Measurements from ENCODE around the gene C2orf72.

C2orf72 gene

DNA sequence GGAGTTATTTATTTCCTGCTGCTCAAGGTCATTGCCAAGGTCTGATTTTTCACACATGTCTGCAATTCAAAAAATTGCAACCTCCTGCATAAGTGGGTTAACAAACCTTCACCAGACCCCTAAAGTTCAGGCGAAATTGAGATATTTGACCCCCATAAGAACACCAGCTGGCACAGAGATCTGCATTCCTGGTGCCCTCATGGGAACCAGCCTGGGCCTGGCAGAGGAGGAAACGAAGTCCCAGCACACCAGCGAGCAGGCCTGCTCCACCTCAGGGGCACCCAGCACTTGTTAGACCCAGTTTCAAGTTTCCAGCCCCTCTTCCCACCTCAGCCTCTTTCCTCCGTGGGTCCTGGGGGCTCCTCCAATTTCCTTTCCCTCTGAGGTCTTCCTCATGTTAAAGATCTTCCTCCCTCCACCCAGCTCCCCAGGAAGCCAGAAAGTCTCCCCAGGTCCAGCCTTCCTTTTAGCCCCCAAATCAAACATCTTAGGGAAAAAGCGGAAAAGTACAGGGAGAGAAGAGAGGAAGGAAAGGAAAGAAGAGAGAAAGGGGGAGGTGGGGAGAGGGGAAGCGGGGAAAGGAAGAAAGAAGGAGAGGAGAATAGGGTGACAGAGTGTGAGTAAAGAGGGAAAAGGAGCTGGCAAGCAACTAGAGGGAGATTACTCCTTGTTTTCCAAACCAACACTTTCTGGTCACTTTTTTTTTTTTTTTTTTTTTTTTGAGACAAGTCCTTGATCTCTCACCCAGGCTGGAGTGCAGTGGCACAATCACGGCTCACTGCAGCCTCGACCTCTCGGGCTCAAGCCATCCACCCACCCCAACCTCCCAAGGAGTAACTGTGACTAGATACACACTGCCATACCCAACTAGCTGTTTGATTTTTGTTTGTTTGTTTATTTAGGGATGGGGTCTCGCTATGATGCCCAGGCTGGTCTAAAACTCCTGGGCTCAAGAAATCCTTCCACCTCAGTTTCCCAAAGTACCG, 3.9 kb upstream of the C2orf72 start:
- no peak overlapping the region for H2BK120ac ChIP-seq (ENCODE audit: low read depth, low read length)
- WGBS, 2 donors (ENCODE audit: extremely low coverage in 2 of 2, insufficient read length in 2 of 2, insufficient replicate concordance in 1 of 2) = 100% methylated on average over 1 of the region's 11 CpGs; no CpG with 5 or more reads in 1 of the 2 donors
- H3K27me3 ChIP-seq (ENCODE audit: control insufficient read depth in 3 of 3, insufficient read depth in 3 of 3, low read depth in 1 of 3, low read length in 3 of 3) = peaks cover 9 to 59% (median 25%) of the 10 kb centered on the region in 3 experiments

DNA sequence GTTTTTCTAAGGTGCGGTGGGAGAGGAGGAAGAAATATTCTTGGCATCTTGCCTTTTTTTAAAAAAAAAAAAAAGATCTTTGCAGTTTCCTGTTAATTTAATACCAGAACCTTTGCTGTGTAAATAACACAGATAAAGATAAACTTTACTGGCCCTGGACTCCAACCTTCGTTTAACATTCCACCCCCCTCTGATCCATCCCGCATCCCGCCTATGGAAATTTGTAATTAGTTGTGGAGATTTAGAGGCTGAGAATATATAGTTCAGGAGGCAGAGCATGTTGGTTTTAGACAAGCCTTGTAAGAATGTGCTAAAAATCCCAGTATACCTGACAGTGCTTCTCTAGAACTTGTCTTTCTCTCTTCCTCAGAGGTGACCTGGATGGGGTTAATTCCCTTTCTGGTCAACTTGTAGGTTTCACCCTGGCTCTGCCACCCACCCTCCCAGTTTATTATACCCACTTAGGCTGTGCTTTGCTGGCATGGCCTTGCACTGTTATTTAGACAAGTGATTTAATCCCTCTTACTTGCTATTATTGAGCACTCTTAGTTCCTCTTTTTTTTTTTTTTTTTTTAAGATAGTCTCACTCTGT, 2.9 kb upstream of the C2orf72 start:
- peaks cover 12 to 68% (median 34%) of the 10 kb centered on the region in 3 experiments for H3K27me3 ChIP-seq (ENCODE audit: control insufficient read depth in 3 of 3, insufficient read depth in 3 of 3, low read depth in 1 of 3, low read length in 3 of 3)
- WGBS, 2 donors (ENCODE audit: extremely low coverage in 2 of 2, insufficient read length in 2 of 2, insufficient replicate concordance in 1 of 2) = no CpG with 5 or more reads among the region's 4 CpGs
- no peak overlapping the region for H3K27ac ChIP-seq (replicated peaks; ENCODE audit: low read length)

More for the DNA sequence above, 3.9 kb upstream of the C2orf72 start:
- no peaks in the 10 kb centered on the region for H3K36me3 ChIP-seq (replicated peaks in 1 of 2; ENCODE audit: control insufficient read depth in 2 of 2, insufficient read depth in 2 of 2, low read length in 2 of 2)
- H4K91ac ChIP-seq (ENCODE audit: low read depth, low read length, poor library complexity) = no peak overlapping the region
- no peak overlapping the region for H3K18ac ChIP-seq (ENCODE audit: low read length)
- H3K79me1 ChIP-seq (ENCODE audit: low read depth, low read length) = peaks cover 2% of the 10 kb centered on the region
- no peak overlapping the region for H3K14ac ChIP-seq (ENCODE audit: low read length)
- DNase-seq (ENCODE audit: low spot score) = no peak
- H3K4me2 ChIP-seq (ENCODE audit: insufficient read depth, low read length, poor library complexity, severe bottlenecking) = no peak overlapping the region
- no peak overlapping the region for H2BK15ac ChIP-seq (ENCODE audit: low read length)
- H3K4ac ChIP-seq (ENCODE audit: low read length) = no peak overlapping the region
- no peak overlapping the region for H2AFZ ChIP-seq (ENCODE audit: low read length)
- no peaks in the 10 kb centered on the region for H3K9me3 ChIP-seq (replicated peaks in 1 of 2; ENCODE audit: control insufficient read depth in 2 of 2, insufficient read depth in 1 of 2, low read depth in 1 of 2, low read length in 2 of 2)
- H2AK5ac ChIP-seq (ENCODE audit: low read depth, low read length) = no peak overlapping the region
- H3K4me1 ChIP-seq (ENCODE audit: control insufficient read depth in 2 of 2, insufficient read depth in 1 of 2, low read depth in 1 of 2, low read length in 2 of 2) = no peaks in the 10 kb centered on the region
- no peak overlapping the region for H4K8ac ChIP-seq (ENCODE audit: low read depth, low read length)
- no peak overlapping the region for H3K27ac ChIP-seq (replicated peaks; ENCODE audit: low read length)
- no peak overlapping the region for H3K23ac ChIP-seq (ENCODE audit: low read depth, low read length, poor library complexity)
- no peak overlapping the region for H2BK12ac ChIP-seq (ENCODE audit: low read length)
- H2BK5ac ChIP-seq (ENCODE audit: low read length) = no peak overlapping the region
- H3K9ac ChIP-seq (ENCODE audit: low read depth, low read length, poor library complexity) = no peak overlapping the region
- no peak overlapping the region for H3K4me3 ChIP-seq (ENCODE audit: low read length in 2 of 2)

DNA sequence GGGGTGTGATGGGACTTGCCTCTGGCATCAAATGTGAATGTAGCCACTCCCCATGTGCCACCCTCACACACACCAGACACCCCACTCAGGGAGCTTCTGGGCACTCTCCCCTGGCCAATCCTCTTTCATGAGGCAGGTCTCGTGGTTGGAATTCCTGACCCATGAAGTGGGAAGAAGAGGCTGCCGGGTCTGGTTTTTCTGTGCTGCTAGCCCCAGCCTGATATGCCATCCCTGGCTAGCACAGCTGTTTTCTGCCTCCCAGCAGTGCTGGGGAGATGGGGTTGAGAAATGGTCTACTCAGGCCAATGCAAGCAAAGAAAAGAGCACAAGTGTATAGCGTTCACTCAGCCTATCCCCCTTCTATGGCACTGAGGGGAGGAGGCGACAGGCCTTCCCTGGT, 1.2 kb upstream of the C2orf72 start:
- Histone ChIP-seq H3K4ac (ENCODE audit: low read length) (no peak overlapping the region), H3K4me1 (ENCODE audit: control insufficient read depth in 2 of 2, insufficient read depth in 1 of 2, low read depth in 1 of 2, low read length in 2 of 2) (no peaks in the 10 kb centered on the region), H2AK5ac (ENCODE audit: low read depth, low read length) (no peak overlapping the region), H4K91ac (ENCODE audit: low read depth, low read length, poor library complexity) (no peak overlapping the region), H3K9ac (ENCODE audit: low read depth, low read length, poor library complexity) (no peak overlapping the region), H3K36me3 (replicated peaks in 1 of 2; ENCODE audit: control insufficient read depth in 2 of 2, insufficient read depth in 2 of 2, low read length in 2 of 2) (no peaks in the 10 kb centered on the region), H2BK5ac (ENCODE audit: low read length) (no peak overlapping the region), H3K14ac (ENCODE audit: low read length) (no peak overlapping the region), H3K23ac (ENCODE audit: low read depth, low read length, poor library complexity) (no peak overlapping the region), H3K4me2 (ENCODE audit: insufficient read depth, low read length, poor library complexity, severe bottlenecking) (no peak overlapping the region), H2BK15ac (ENCODE audit: low read length) (no peak overlapping the region), H3K27me3 (ENCODE audit: control insufficient read depth in 3 of 3, insufficient read depth in 3 of 3, low read depth in 1 of 3, low read length in 3 of 3) (peaks cover 12 to 64% (median 43%) of the 10 kb centered on the region in 3 experiments), H2BK120ac (ENCODE audit: low read depth, low read length) (no peak overlapping the region), H2AFZ (ENCODE audit: low read length) (no peak overlapping the region), H2BK12ac (ENCODE audit: low read length) (no peak overlapping the region), H3K9me3 (replicated peaks in 1 of 2; ENCODE audit: control insufficient read depth in 2 of 2, insufficient read depth in 1 of 2, low read depth in 1 of 2, low read length in 2 of 2) (peaks cover 0 to under 1% of the 10 kb centered on the region in 2 donors), H3K18ac (ENCODE audit: low read length) (no peak overlapping the region), H3K4me3 (ENCODE audit: low read length in 2 of 2) (no peak overlapping the region), H3K79me1 (ENCODE audit: low read depth, low read length) (peaks cover 2% of the 10 kb centered on the region), H4K8ac (ENCODE audit: low read depth, low read length) (no peak overlapping the region), H3K27ac (replicated peaks; ENCODE audit: low read length) (no peak overlapping the region)
- WGBS, 2 donors (ENCODE audit: extremely low coverage in 2 of 2, insufficient read length in 2 of 2, insufficient replicate concordance in 1 of 2) = no CpG with 5 or more reads among the region's 4 CpGs
- DNase-seq (ENCODE audit: low spot score) = no peak

More for the DNA sequence above, 2.9 kb upstream of the C2orf72 start:
- Histone ChIP-seq H3K4ac (ENCODE audit: low read length) (no peak overlapping the region), H4K91ac (ENCODE audit: low read depth, low read length, poor library complexity) (no peak overlapping the region), H3K23ac (ENCODE audit: low read depth, low read length, poor library complexity) (no peak overlapping the region), H3K4me1 (ENCODE audit: control insufficient read depth in 2 of 2, insufficient read depth in 1 of 2, low read depth in 1 of 2, low read length in 2 of 2) (no peaks in the 10 kb centered on the region), H3K9me3 (replicated peaks in 1 of 2; ENCODE audit: control insufficient read depth in 2 of 2, insufficient read depth in 1 of 2, low read depth in 1 of 2, low read length in 2 of 2) (no peaks in the 10 kb centered on the region), H3K9ac (ENCODE audit: low read depth, low read length, poor library complexity) (no peak overlapping the region), H2AK5ac (ENCODE audit: low read depth, low read length) (no peak overlapping the region), H2AFZ (ENCODE audit: low read length) (no peak overlapping the region), H3K4me2 (ENCODE audit: insufficient read depth, low read length, poor library complexity, severe bottlenecking) (no peak overlapping the region), H2BK5ac (ENCODE audit: low read length) (no peak overlapping the region), H3K14ac (ENCODE audit: low read length) (no peak overlapping the region), H2BK12ac (ENCODE audit: low read length) (no peak overlapping the region), H3K79me1 (ENCODE audit: low read depth, low read length) (peaks cover 2% of the 10 kb centered on the region), H2BK120ac (ENCODE audit: low read depth, low read length) (no peak overlapping the region), H3K4me3 (ENCODE audit: low read length in 2 of 2) (no peak overlapping the region), H3K18ac (ENCODE audit: low read length) (no peak overlapping the region), H2BK15ac (ENCODE audit: low read length) (no peak overlapping the region), H4K8ac (ENCODE audit: low read depth, low read length) (no peak overlapping the region), H3K36me3 (replicated peaks in 1 of 2; ENCODE audit: control insufficient read depth in 2 of 2, insufficient read depth in 2 of 2, low read length in 2 of 2) (no peaks in the 10 kb centered on the region)
- no peak for DNase-seq (ENCODE audit: low spot score)

DNA sequence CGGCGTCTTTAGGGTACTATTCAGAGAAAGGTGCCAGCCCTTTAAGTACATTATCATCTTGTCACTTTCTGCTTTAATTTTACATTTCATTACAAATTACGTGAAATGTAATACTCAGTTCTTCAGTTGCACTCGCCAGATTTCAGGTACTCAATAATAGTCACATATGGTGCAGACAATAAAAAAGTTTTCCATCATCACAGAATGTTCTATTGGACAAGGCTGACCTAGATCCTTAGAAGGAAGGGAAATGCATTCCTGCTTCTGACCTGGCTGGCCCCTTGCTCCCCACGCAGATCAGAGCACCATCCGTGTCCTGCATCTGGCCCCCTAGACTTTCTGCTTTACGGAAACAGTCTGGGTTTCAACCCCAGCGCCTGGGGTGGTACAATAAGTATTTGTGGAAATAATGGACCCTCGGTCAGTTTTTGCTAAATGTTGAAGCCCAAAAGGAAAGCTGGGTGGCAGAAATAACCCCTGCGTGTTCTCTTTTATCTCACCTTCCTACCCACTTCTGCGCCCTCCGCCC, 681 bp upstream of the C2orf72 start:
- Histone ChIP-seq H3K4me3 (ENCODE audit: low read length in 2 of 2) (no peak overlapping the region), H2BK12ac (ENCODE audit: low read length) (no peak overlapping the region), H2AK5ac (ENCODE audit: low read depth, low read length) (no peak overlapping the region), H2BK120ac (ENCODE audit: low read depth, low read length) (no peak overlapping the region), H3K9ac (ENCODE audit: low read depth, low read length, poor library complexity) (no peak overlapping the region), H3K4ac (ENCODE audit: low read length) (no peak overlapping the region), H3K14ac (ENCODE audit: low read length) (no peak overlapping the region), H2BK5ac (ENCODE audit: low read length) (no peak overlapping the region), H4K8ac (ENCODE audit: low read depth, low read length) (no peak overlapping the region), H3K4me2 (ENCODE audit: insufficient read depth, low read length, poor library complexity, severe bottlenecking) (no peak overlapping the region), H3K79me1 (ENCODE audit: low read depth, low read length) (peaks cover 2% of the 10 kb centered on the region), H4K91ac (ENCODE audit: low read depth, low read length, poor library complexity) (no peak overlapping the region), H3K23ac (ENCODE audit: low read depth, low read length, poor library complexity) (no peak overlapping the region), H3K4me1 (ENCODE audit: control insufficient read depth in 2 of 2, insufficient read depth in 1 of 2, low read depth in 1 of 2, low read length in 2 of 2) (no peaks in the 10 kb centered on the region), H2AFZ (ENCODE audit: low read length) (no peak overlapping the region), H3K27ac (replicated peaks; ENCODE audit: low read length) (no peak overlapping the region), H3K18ac (ENCODE audit: low read length) (no peak overlapping the region), H3K36me3 (replicated peaks in 1 of 2; ENCODE audit: control insufficient read depth in 2 of 2, insufficient read depth in 2 of 2, low read length in 2 of 2) (no peaks in the 10 kb centered on the region), H3K27me3 (ENCODE audit: control insufficient read depth in 3 of 3, insufficient read depth in 3 of 3, low read depth in 1 of 3, low read length in 3 of 3) (peaks cover 12 to 59% (median 47%) of the 10 kb centered on the region in 3 experiments), H3K9me3 (replicated peaks in 1 of 2; ENCODE audit: control insufficient read depth in 2 of 2, insufficient read depth in 1 of 2, low read depth in 1 of 2, low read length in 2 of 2) (peaks cover 0 to 4% of the 10 kb centered on the region in 2 donors), H2BK15ac (ENCODE audit: low read length) (no peak overlapping the region)
- whole genome bisulfite sequencing, 2 donors (ENCODE audit: extremely low coverage in 2 of 2, insufficient read length in 2 of 2, insufficient replicate concordance in 1 of 2) = no CpG with 5 or more reads among the region's 12 CpGs
- no peak for DNase-seq (ENCODE audit: low spot score)
